Activated B cell treated with CpG ODN at 0.5 μM for 24 hours (primary cell): Measurements from ENCODE around the gene KCND2. TPM values are rescaled to one million over a fixed set of nuclear protein-coding genes. Genes with fewer than 3 reads are reported as not detected.
"Not testable (repeated sequence)": the region's sequence is repeated elsewhere in the genome, so short reads cannot be mapped to it uniquely, and the experiment has no call there.

Experiments
- ATAC-seq: fragments of 200-7000 bp; cut with Tn5 transposase; one replicate; pipeline ENCODE4 v1.10.0; 2021; ENCODE audit warnings: low read depth, mild to moderate bottlenecking, moderate library complexity
- CTCF ChIA-PET: fragments of 350-600 bp; sonication (Branson Sonifier 250); formaldehyde crosslinking; loops from one replicate; lab custom pipeline; 2021; ENCODE audit warnings: antibody characterized with exemption; lab: Charles Lee
- POLR2A ChIA-PET: fragments of 350-600 bp; sonication (Branson Sonifier 250); formaldehyde crosslinking; loops from one replicate; lab custom pipeline; 2021; ENCODE audit warnings: antibody characterized with exemption; lab: Charles Lee
- DNase-seq: peaks from one replicate; pipeline ENCODE4 v3.0.0; 2022
- H3K27ac Mint-ChIP-seq: one replicate; pipeline ENCODE4 v1.8.0; 2020; ENCODE audit warnings: mixed read lengths
- H3K27me3 Mint-ChIP-seq: one replicate; pipeline ENCODE4 v1.8.0; 2021; ENCODE audit warnings: mixed read lengths
- H3K36me3 Mint-ChIP-seq: one replicate; pipeline ENCODE4 v1.8.0; 2021; ENCODE audit warnings: low read depth, mixed read lengths
- H3K4me1 Mint-ChIP-seq: one replicate; pipeline ENCODE4 v1.8.0; 2021; ENCODE audit warnings: mixed read lengths
- H3K4me3 Mint-ChIP-seq: one replicate; pipeline ENCODE4 v1.8.0; 2020; ENCODE audit warnings: mild to moderate bottlenecking, mixed read lengths
- H3K9me3 Mint-ChIP-seq: one replicate; pipeline ENCODE4 v1.8.0; 2020; ENCODE audit warnings: mixed read lengths
- intact Hi-C: fragments of 100-400 bp; cut with micrococcal nuclease; formaldehyde crosslinking; loops from one replicate; pipeline ENCODE4 v1.15.1; 2024
- total RNA-seq: library from RNA; stranded (reverse); gene quantifications from 2 replicates; pipeline ENCODE4 v1.2.3, GENCODE V29; 2022
- TF ChIP-seq, protein P1 (sequence below): fragments of 200-600 bp; IDR thresholded peaks from one replicate; pipeline ENCODE4 v1.8.0; 2022; ENCODE audit warnings: antibody characterized with exemption, mild to moderate bottlenecking

The KCND2 gene
- total RNA-seq, 1 donor from 2014 or later, result not detected

DNA sequence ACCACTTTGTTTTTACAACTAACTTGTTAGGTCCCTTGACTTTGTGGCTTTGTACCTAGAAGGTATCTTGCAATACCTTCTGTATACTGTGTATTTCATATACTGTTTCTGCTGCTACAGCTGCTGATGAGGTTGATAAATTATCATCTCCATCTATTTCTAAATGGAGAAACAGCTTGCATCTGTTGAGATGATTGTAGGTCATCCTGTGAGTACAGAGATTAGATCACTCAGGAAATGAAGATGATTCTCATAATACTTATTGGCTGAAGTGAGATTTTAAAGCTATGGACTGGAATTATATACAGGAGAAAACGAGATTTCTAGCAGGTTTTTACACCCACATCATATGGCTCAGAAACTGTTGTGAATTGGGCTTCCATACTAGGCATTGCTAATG lies 280.5 kb downstream of the KCND2 start:
- no peaks in the 10 kb centered on the region for H3K4me1 Mint-ChIP-seq
- no peak overlapping the region for H3K4me3 Mint-ChIP-seq
- H3K27me3 Mint-ChIP-seq, result no peaks in the 10 kb centered on the region
- H3K9me3 Mint-ChIP-seq, result no peaks in the 10 kb centered on the region
- H3K36me3 Mint-ChIP-seq, result no peaks in the 10 kb centered on the region
- DNase-seq (no peak), ATAC-seq (no peak)
- H3K27ac Mint-ChIP-seq, result no peak overlapping the region
- intact Hi-C loops, result no loop called here
- POLR2A ChIA-PET, result no interaction called here
- TF ChIP-seq, protein P1, sequence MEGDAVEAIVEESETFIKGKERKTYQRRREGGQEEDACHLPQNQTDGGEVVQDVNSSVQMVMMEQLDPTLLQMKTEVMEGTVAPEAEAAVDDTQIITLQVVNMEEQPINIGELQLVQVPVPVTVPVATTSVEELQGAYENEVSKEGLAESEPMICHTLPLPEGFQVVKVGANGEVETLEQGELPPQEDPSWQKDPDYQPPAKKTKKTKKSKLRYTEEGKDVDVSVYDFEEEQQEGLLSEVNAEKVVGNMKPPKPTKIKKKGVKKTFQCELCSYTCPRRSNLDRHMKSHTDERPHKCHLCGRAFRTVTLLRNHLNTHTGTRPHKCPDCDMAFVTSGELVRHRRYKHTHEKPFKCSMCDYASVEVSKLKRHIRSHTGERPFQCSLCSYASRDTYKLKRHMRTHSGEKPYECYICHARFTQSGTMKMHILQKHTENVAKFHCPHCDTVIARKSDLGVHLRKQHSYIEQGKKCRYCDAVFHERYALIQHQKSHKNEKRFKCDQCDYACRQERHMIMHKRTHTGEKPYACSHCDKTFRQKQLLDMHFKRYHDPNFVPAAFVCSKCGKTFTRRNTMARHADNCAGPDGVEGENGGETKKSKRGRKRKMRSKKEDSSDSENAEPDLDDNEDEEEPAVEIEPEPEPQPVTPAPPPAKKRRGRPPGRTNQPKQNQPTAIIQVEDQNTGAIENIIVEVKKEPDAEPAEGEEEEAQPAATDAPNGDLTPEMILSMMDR, result no peak
- CTCF ChIA-PET, result no interaction called here

GRCh38 chr7:120554960-120555571 lies 282.1 kb downstream of the KCND2 start:
- no peak for DNase-seq
- intact Hi-C loops, result loop anchor here (5.0 kb wide), 1 partner anchor 618 kb away; no protein-coding TSS in a partner anchor
- ChIA-PET POLR2A (no interaction called here), CTCF (no interaction called here)
- Mint-ChIP-seq H3K4me3 (no peak overlapping the region), H3K27me3 (no peaks in the 10 kb centered on the region), H3K9me3 (no peaks in the 10 kb centered on the region), H3K36me3 (no peaks in the 10 kb centered on the region), H3K27ac (no peak overlapping the region), H3K4me1 (no peaks in the 10 kb centered on the region)
- TF ChIP-seq, protein P1, result no peak
- no peak for ATAC-seq

- ATAC-seq (no peak), DNase-seq (no peak)
- POLR2A ChIA-PET, result no interaction called here
- no peaks in the 10 kb centered on the region for H3K4me1 Mint-ChIP-seq
- no peaks in the 10 kb centered on the region for H3K9me3 Mint-ChIP-seq
- intact Hi-C loops, result no loop called here
- no peaks in the 10 kb centered on the region for H3K36me3 Mint-ChIP-seq
- no peak overlapping the region for H3K27ac Mint-ChIP-seq
- CTCF ChIA-PET, result no interaction called here
- H3K4me3 Mint-ChIP-seq, result no peak overlapping the region
- H3K27me3 Mint-ChIP-seq, result no peaks in the 10 kb centered on the region
- TF ChIP-seq, protein P1, result no peak
These were observed 291.2 kb downstream of the KCND2 start for GRCh38 chr7:120564145-120564544.

GRCh38 chr7:120567204-120567603 lies 294.2 kb downstream of the KCND2 start:
- intact Hi-C loops, result no loop called here
- Mint-ChIP-seq H3K36me3 (no peaks in the 10 kb centered on the region), H3K27ac (no peak overlapping the region), H3K9me3 (no peaks in the 10 kb centered on the region), H3K4me1 (no peaks in the 10 kb centered on the region), H3K4me3 (no peak overlapping the region), H3K27me3 (no peaks in the 10 kb centered on the region)
- TF ChIP-seq, protein P1, result no peak
- POLR2A ChIA-PET, result no interaction called here
- CTCF ChIA-PET, result no interaction called here
- no peak for ATAC-seq
- no peak for DNase-seq

DNA sequence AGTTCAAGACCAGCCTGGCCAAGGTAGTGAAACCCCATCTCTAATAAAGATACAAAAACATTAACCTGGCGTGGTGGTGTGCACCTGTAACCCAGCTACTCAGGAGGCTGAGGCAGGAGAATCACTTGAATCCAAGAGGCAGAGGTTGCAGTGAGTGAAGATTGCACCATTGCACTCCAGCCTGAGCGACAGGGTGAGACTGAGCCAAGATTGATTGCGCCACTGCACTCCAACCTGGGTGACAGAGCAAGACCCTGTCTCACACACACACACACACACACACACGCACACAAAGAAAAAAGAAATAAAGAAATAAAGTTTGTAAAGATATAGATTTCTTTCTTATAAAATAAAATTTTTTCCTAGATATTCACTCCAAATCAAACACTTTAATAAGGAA lies 305.7 kb downstream of the KCND2 start:
- intact Hi-C loops, H3K4me1 Mint-ChIP-seq, ATAC-seq, DNase-seq, H3K27me3 Mint-ChIP-seq, POLR2A ChIA-PET, H3K27ac Mint-ChIP-seq, CTCF ChIA-PET, H3K36me3 Mint-ChIP-seq, H3K9me3 Mint-ChIP-seq, H3K4me3 Mint-ChIP-seq: not testable (repeated sequence)

DNA sequence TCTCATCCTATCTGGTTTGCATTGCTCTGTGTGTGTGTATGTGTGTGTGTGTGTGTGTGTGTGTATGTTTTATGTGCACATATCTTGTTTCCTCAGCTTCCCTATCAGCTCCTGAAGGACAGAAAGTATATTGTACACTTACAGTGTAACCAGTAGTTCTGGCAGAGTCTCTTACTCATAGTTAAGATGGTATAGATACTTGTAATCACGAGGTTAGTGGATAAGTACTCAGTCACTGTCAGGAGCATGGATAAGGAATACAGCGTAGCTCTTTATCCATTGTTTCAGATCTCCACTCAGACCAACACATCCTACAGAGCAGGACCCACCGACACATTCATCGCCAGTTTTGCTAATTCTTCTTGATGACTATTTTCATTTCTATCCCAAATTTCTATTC lies 309.9 kb downstream of the KCND2 start:
- Mint-ChIP-seq H3K27ac (no peak overlapping the region), H3K27me3 (no peaks in the 10 kb centered on the region), H3K9me3 (no peaks in the 10 kb centered on the region), H3K4me3 (no peak overlapping the region), H3K4me1 (no peaks in the 10 kb centered on the region), H3K36me3 (no peaks in the 10 kb centered on the region)
- DNase-seq, result no peak
- intact Hi-C loops, result no loop called here
- CTCF ChIA-PET, result no interaction called here
- POLR2A ChIA-PET, result no interaction called here
- TF ChIP-seq, protein P1, result no peak
- ATAC-seq, result no peak
